HCT116 (cell line): ENCODE results near the gene MKRN3. TPM values are rescaled to one million over a fixed set of nuclear protein-coding genes. Genes with fewer than 3 reads are reported as not detected.

Experiments
- ATAC-seq: fragments of 200-7000 bp; cut with Tn5 transposase; 2 replicates; pipeline ENCODE4 v1.9.1; 2020; ENCODE audit warnings: mild to moderate bottlenecking, moderate library complexity
- BruUV-seq: library from RNA; stranded (reverse); fragments of 400-500 nt; replicated peaks from 2 replicates; lab custom pipeline; 2021; lab: Mats Ljungman, UMichigan
- CTCF ChIA-PET: fragments of 300-600 bp; sonication (Branson Sonifier 250); formaldehyde crosslinking; loops from one replicate; lab custom pipeline; 2021; ENCODE audit warnings: antibody characterized with exemption; lab: Charles Lee
- POLR2A ChIA-PET: fragments of 300-600, 350-600 bp; sonication (Branson Sonifier 250); formaldehyde crosslinking; loops from one replicate; lab custom pipeline; 2021; ENCODE audit warnings: antibody characterized with exemption; lab: Charles Lee
- RAD21 ChIA-PET, 2 experiments: fragments of 300-600 bp; sonication (Branson Sonifier 250); formaldehyde crosslinking; loops; one replicate each; lab custom pipeline; 2023; ENCODE audit warnings: low total read pairs in 2 of 2; ENCODE audit not compliant: uncharacterized antibody in 2 of 2, unreplicated experiment in 2 of 2, low non-redundant PET in 1 of 2; lab: Charles Lee
- DNase-seq: peaks from one replicate; pipeline ENCODE4 v3.0.0-alpha.2; 2010; ENCODE audit warnings: low read depth, low spot score
- H2AFZ ChIP-seq: fragments of 200-600 bp; shearing (Covaris generic), sonication (generic); 2 replicates; pipeline ENCODE4 v1.6.1; 2017; ENCODE audit warnings: low read depth, mixed run types, mixed read lengths, antibody characterized with exemption, low read length; ENCODE audit not compliant: poor library complexity, severe bottlenecking
- H3K27ac ChIP-seq: 2 replicates; pipeline ENCODE4 v1.5.1; 2012; ENCODE audit warnings: low read depth, low read length
- H3K27me3 ChIP-seq: fragments of 200-600 bp; sonication (generic); 2 replicates; pipeline ENCODE4 v1.6.1; 2016; ENCODE audit warnings: mixed run types, low read length, mixed read lengths; ENCODE audit not compliant: insufficient read depth
- H3K36me3 ChIP-seq, 2 experiments: fragments of 200-500 bp in 1 of 2; fragments of 200-600 bp in 1 of 2; sonication (Bioruptor generic) in 1 of 2; sonication (generic) in 1 of 2; 2 replicates each; pipeline versions ENCODE4 v1.5.1 to v1.6.1; 2014 to 2016; ENCODE audit warnings: low read length in 2 of 2, inconsistent platforms in 1 of 2, mixed read lengths in 1 of 2, mixed run types in 1 of 2; ENCODE audit not compliant: insufficient read depth in 2 of 2, control insufficient read depth in 1 of 2
- H3K4me1 ChIP-seq, 2 experiments: fragments of 200-600 bp in 1 of 2; sonication (generic) in 1 of 2; 2 replicates each; pipeline versions ENCODE4 v1.5.1 to v1.6.1; 2012 to 2017; ENCODE audit warnings: low read length in 2 of 2, inconsistent platforms in 1 of 2, mild to moderate bottlenecking in 1 of 2, mixed read lengths in 1 of 2, mixed run types in 1 of 2, moderate library complexity in 1 of 2; ENCODE audit not compliant: insufficient read depth in 2 of 2, control insufficient read depth in 1 of 2
- H3K4me2 ChIP-seq: fragments of 200-600 bp; sonication (generic); 2 replicates; pipeline ENCODE4 v1.6.1; 2017; ENCODE audit warnings: mixed run types, low read length, mixed read lengths
- H3K4me3 ChIP-seq, 2 experiments: fragments of 200-600 bp in 1 of 2; sonication (generic) in 1 of 2; replicated peaks in 1 of 2; 2 replicates each; pipeline ENCODE4 v1.5.1; 2011 to 2016; ENCODE audit warnings: low read length in 2 of 2, control low read depth in 1 of 2, low read depth in 1 of 2, mild to moderate bottlenecking in 1 of 2, mixed read lengths in 1 of 2, mixed run types in 1 of 2
- H3K79me2 ChIP-seq: fragments of 200-600 bp; sonication (generic); 2 replicates; pipeline ENCODE4 v1.6.1; 2017; ENCODE audit warnings: mild to moderate bottlenecking, mixed run types, low read length, moderate library complexity, mixed read lengths; ENCODE audit not compliant: insufficient read depth
- H3K9ac ChIP-seq: fragments of 200-600 bp; sonication (generic); 2 replicates; pipeline ENCODE4 v1.6.1; 2016; ENCODE audit warnings: low read length, mixed read lengths
- H3K9me2 ChIP-seq: fragments of 200-600 bp; sonication (generic), shearing (Covaris generic); 2 replicates; pipeline ENCODE4 v1.6.1; 2017; ENCODE audit warnings: mixed run types, mild to moderate bottlenecking, moderate library complexity; ENCODE audit not compliant: insufficient read depth
- H3K9me3 ChIP-seq, 2 experiments: fragments of 200-500 bp in 1 of 2; fragments of 200-600 bp in 1 of 2; sonication (Bioruptor generic) in 1 of 2; sonication (generic) in 1 of 2; 2 replicates each; pipeline ENCODE4 v1.6.1; 2014 to 2017; ENCODE audit warnings: low read length in 2 of 2, mixed read lengths in 2 of 2, inconsistent platforms in 1 of 2, low read depth in 1 of 2, mild to moderate bottlenecking in 1 of 2, mixed run types in 1 of 2, moderate library complexity in 1 of 2; ENCODE audit not compliant: control insufficient read depth in 1 of 2, insufficient read depth in 1 of 2
- H4K20me1 ChIP-seq: fragments of 200-600 bp; sonication (generic), shearing (Covaris generic); 2 replicates; pipeline ENCODE4 v1.6.1; 2017; ENCODE audit warnings: mixed run types, mild to moderate bottlenecking, moderate library complexity; ENCODE audit not compliant: insufficient read depth
- CBX3 ChIP-seq: IDR thresholded peaks from 2 replicates; pipeline ENCODE4 v1.6.1; 2012; ENCODE audit warnings: low read depth
- CTCF ChIP-seq, 3 experiments: fragments of 200-600 bp in 1 of 3; sonication (generic) in 1 of 3; IDR thresholded peaks in 2 of 3; conservative IDR thresholded peaks in 1 of 3; 2 replicates each; pipeline ENCODE4 v1.5.1; 2012 to 2017; ENCODE audit warnings: low read depth in 2 of 3, low read length in 2 of 3, antibody characterized with exemption in 1 of 3, borderline replicate concordance in 1 of 3, control low read depth in 1 of 3, mild to moderate bottlenecking in 1 of 3, mixed read lengths in 1 of 3, mixed run types in 1 of 3, moderate library complexity in 1 of 3; ENCODE audit not compliant: insufficient read depth in 1 of 3
- EGR1 ChIP-seq: IDR thresholded peaks from 2 replicates; pipeline ENCODE4 v1.6.1; 2012; ENCODE audit warnings: low read depth
- ELF1 ChIP-seq: IDR thresholded peaks from 2 replicates; pipeline ENCODE4 v1.6.1; 2012; ENCODE audit warnings: low read depth, borderline replicate concordance
- EZH2phosphoT487 ChIP-seq: fragments of 200-600 bp; IDR thresholded peaks from 2 replicates; pipeline ENCODE4 v1.6.1; 2018; ENCODE audit warnings: antibody characterized with exemption, borderline replicate concordance
- FOSL1 ChIP-seq: IDR thresholded peaks from 2 replicates; pipeline ENCODE4 v1.6.1; 2012; ENCODE audit warnings: low read depth
- JUND ChIP-seq: IDR thresholded peaks from 2 replicates; pipeline ENCODE4 v1.6.1; 2012
- POLR2AphosphoS5 ChIP-seq: IDR thresholded peaks from 2 replicates; pipeline ENCODE4 v1.6.1; 2011; ENCODE audit warnings: mild to moderate bottlenecking, low read depth, low read length, moderate library complexity
- RAD21 ChIP-seq: IDR thresholded peaks from 2 replicates; pipeline ENCODE4 v1.6.1; 2012; ENCODE audit warnings: low read depth, mild to moderate bottlenecking
- REST ChIP-seq: IDR thresholded peaks from 2 replicates; pipeline ENCODE4 v1.6.1; 2012; ENCODE audit warnings: low read depth
- SIN3A ChIP-seq: IDR thresholded peaks from 2 replicates; pipeline ENCODE4 v1.6.1; 2012; ENCODE audit warnings: low read depth
- SP1 ChIP-seq: IDR thresholded peaks from 2 replicates; pipeline ENCODE4 v1.6.1; 2012; ENCODE audit warnings: low read depth
- SRF ChIP-seq: IDR thresholded peaks from 2 replicates; pipeline ENCODE4 v1.6.1; 2012; ENCODE audit warnings: low read depth
- TCF7L2 ChIP-seq: IDR thresholded peaks from 2 replicates; pipeline ENCODE4 v1.7.0; 2011; ENCODE audit warnings: borderline replicate concordance, inconsistent platforms; ENCODE audit not compliant: insufficient read depth, insufficient read length; ENCODE audit errors: extremely low read depth
- YY1 ChIP-seq: IDR thresholded peaks from 2 replicates; pipeline ENCODE4 v1.6.1; 2011; ENCODE audit warnings: low read length, low read depth, moderate library complexity, mild to moderate bottlenecking; ENCODE audit not compliant: insufficient replicate concordance; ENCODE audit errors: extremely low read depth
- ZNF274 ChIP-seq: fragments of 200-500 bp; sonication (Bioruptor generic); IDR thresholded peaks from 2 replicates; pipeline ENCODE4 v1.6.1; 2014; ENCODE audit warnings: mild to moderate bottlenecking, low read depth, low read length, inconsistent platforms
- intact Hi-C: fragments of 100-400 bp; cut with micrococcal nuclease; formaldehyde crosslinking; loops from 2 replicates; pipeline ENCODE4 v1.10.0; 2022
- total RNA-seq: library from RNA; stranded (reverse); gene quantifications from one replicate; pipeline ENCODE4 v1.2.1, GENCODE V29; 2021; ENCODE audit not compliant: unreplicated experiment
- TF ChIP-seq, protein P1 (sequence below): IDR thresholded peaks from 2 replicates; pipeline ENCODE4 v1.6.1; 2012

Gene MKRN3
- total RNA-seq, 1 experiment from 2014 or later, result 10.1 TPM

GRCh38 chr15:23564821-23565394, 566 bp upstream of the MKRN3 start:
- peak overlapping the region; percentile 85 to 99 for H3K4me3 ChIP-seq
- peaks cover 44% of the 10 kb centered on the region for H3K79me2 ChIP-seq
- TF ChIP-seq POLR2AphosphoS5, result no peak
- no peak for TF ChIP-seq SRF
- TF ChIP-seq EGR1, result no peak
- no peak for TF ChIP-seq YY1
- no peak for TF ChIP-seq EZH2phosphoT487
- no peak for TF ChIP-seq JUND
- TF ChIP-seq RAD21, result no peak
- TF ChIP-seq SP1, result no peak
- no peak for TF ChIP-seq CBX3
- no peak for TF ChIP-seq REST
- no peak for TF ChIP-seq ELF1
- TF ChIP-seq, protein P1, sequence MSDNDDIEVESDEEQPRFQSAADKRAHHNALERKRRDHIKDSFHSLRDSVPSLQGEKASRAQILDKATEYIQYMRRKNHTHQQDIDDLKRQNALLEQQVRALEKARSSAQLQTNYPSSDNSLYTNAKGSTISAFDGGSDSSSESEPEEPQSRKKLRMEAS, result no peak
- TF ChIP-seq TCF7L2, result no peak
- no peak for TF ChIP-seq SIN3A
- no peak for TF ChIP-seq ZNF274
- no peak for TF ChIP-seq CTCF (IDR thresholded peaks at IDR 0.05 in 2 of 3, conservative IDR thresholded peaks at IDR 0.05 in 1 of 3; ENCODE audit: borderline replicate concordance in 1 of 3, insufficient read depth in 1 of 3, low read depth in 2 of 3, low read length in 2 of 3)
- TF ChIP-seq FOSL1, result no peak
- TF ChIP-seq, all 23 proteins: peak for 0
- no peaks in the 10 kb centered on the region for H3K27me3 ChIP-seq
- H3K9ac ChIP-seq, result peak overlapping the region; percentile 98
- ChIA-PET CTCF (no interaction called here), POLR2A (no interaction called here), RAD21 (no interaction called here)
- no peak for DNase-seq
- no peaks in the 10 kb centered on the region for H3K9me2 ChIP-seq
- H4K20me1 ChIP-seq, result no peaks in the 10 kb centered on the region
- ATAC-seq, result peak; percentile 8; the same call in 1 of the 2 replicates
- H3K4me2 ChIP-seq, result peak overlapping the region; percentile 83
- peaks cover 15 to 27% of the 10 kb centered on the region in 2 experiments for H3K4me1 ChIP-seq
- TSS peak; percentile 92 for BruUV-seq
- peaks cover 4 to 12% of the 10 kb centered on the region in 2 experiments; a peak in 3 of 4 replicates for H3K36me3 ChIP-seq
- H3K9me3 ChIP-seq, result no peaks in the 10 kb centered on the region
- H3K27ac ChIP-seq, result peak overlapping the region; percentile 98
- intact Hi-C loops, result loop anchor here (2.0 kb wide), 1 partner anchor 14 kb away; no protein-coding TSS in a partner anchor
- H2AFZ ChIP-seq, result peak overlapping the region; percentile 99
